ENCODE measurements around the gene LIPK. TPM values are rescaled to one million over a fixed set of nuclear protein-coding genes. Genes with fewer than 3 reads are reported as not detected.

The LIPK gene
- polyA plus RNA-seq, 1 of the 3 experiments (the other 2 are of a cell fraction) = not detected

GRCh38 chr10:88707429-88708155 lies 1.5 kb downstream of the LIPK start:
- Histone ChIP-seq H2AFZ (ENCODE audit: low read depth) (no peak overlapping the region), H3K79me2 (ENCODE audit: insufficient read depth) (no peaks in the 10 kb centered on the region), H3K9me2 (no peaks in the 10 kb centered on the region), H3K4me3 (ENCODE audit: low read depth in 2 of 2, low read length in 1 of 2) (no peak overlapping the region), H3K4me2 (peak overlapping the region; percentile 29; the same call in 1 of the 2 replicates), H3K27ac (ENCODE audit: low read depth in 2 of 2, low read length in 1 of 2) (peak overlapping the region in 1 of 2 experiments; percentile 57; a peak in 2 of 4 replicates), H3K9ac (no peak overlapping the region; the same call in 1 of the 2 replicates), H3F3A (replicated peaks; ENCODE audit: insufficient read depth) (peaks cover 13% of the 10 kb centered on the region), H4K20me1 (ENCODE audit: insufficient read depth) (no peaks in the 10 kb centered on the region), H3K27me3 (ENCODE audit: insufficient read depth) (no peaks in the 10 kb centered on the region), H3K9me3 (no peaks in the 10 kb centered on the region), H3K36me3 (replicated peaks in 1 of 2; ENCODE audit: control insufficient read depth in 1 of 2, insufficient read depth in 2 of 2, low read length in 1 of 2) (no peaks in the 10 kb centered on the region), H3K4me1 (ENCODE audit: control insufficient read depth in 1 of 2, insufficient read depth in 2 of 2, low read depth in 1 of 2, low read length in 1 of 2) (peaks cover 4 to 12% of the 10 kb centered on the region in 2 experiments; a peak in 2 of 4 replicates)
- ChIA-PET CTCF (interaction anchor here (0.5 kb wide), 1 partner anchor 25 kb away, joined by 3 read pairs; no protein-coding TSS in a partner anchor), POLR2A (no interaction called here)
- WGBS (ENCODE audit: low lambda C conversion rate) = 35% methylated on average over 2 of the region's 2 CpGs
- DNase-seq = no peak
- no peak for TF ChIP-seq GATA2 (CRISPR knock-in tag; IDR thresholded peaks at IDR 0.05)
- peak; percentile 76 for TF ChIP-seq FOSL2 (IDR thresholded peaks at IDR 0.05; ENCODE audit: borderline replicate concordance, low read depth)
- TF ChIP-seq FOXM1 (IDR thresholded peaks at IDR 0.05; ENCODE audit: low read depth) = 0 out of 2 replicates have a peak, but pooled peaks have one; percentile 18
- TF ChIP-seq TCF12 (IDR thresholded peaks at IDR 0.05) = peak; percentile 71
- TF ChIP-seq ELF1 (IDR thresholded peaks at IDR 0.05) = peak; percentile 33; the same call in 1 of the 2 replicates
- no peak for TF ChIP-seq REST (IDR thresholded peaks at IDR 0.05; ENCODE audit: low read depth, low read length)
- TF ChIP-seq, protein P1, sequence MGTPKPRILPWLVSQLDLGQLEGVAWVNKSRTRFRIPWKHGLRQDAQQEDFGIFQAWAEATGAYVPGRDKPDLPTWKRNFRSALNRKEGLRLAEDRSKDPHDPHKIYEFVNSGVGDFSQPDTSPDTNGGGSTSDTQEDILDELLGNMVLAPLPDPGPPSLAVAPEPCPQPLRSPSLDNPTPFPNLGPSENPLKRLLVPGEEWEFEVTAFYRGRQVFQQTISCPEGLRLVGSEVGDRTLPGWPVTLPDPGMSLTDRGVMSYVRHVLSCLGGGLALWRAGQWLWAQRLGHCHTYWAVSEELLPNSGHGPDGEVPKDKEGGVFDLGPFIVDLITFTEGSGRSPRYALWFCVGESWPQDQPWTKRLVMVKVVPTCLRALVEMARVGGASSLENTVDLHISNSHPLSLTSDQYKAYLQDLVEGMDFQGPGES (IDR thresholded peaks at IDR 0.05; ENCODE audit: low read depth, low read length) = no peak
- TF ChIP-seq, protein P2, sequence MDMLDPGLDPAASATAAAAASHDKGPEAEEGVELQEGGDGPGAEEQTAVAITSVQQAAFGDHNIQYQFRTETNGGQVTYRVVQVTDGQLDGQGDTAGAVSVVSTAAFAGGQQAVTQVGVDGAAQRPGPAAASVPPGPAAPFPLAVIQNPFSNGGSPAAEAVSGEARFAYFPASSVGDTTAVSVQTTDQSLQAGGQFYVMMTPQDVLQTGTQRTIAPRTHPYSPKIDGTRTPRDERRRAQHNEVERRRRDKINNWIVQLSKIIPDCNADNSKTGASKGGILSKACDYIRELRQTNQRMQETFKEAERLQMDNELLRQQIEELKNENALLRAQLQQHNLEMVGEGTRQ (IDR thresholded peaks at IDR 0.05; ENCODE audit: borderline replicate concordance, low read depth, low read length) = no peak
- peak; percentile 53; the same call in 1 of the 2 replicates for TF ChIP-seq RXRA (IDR thresholded peaks at IDR 0.05; ENCODE audit: borderline replicate concordance, low read depth)
- peak in 1 of 2 experiments; percentile 65; a peak in 2 of 4 replicates for TF ChIP-seq EP300 (IDR thresholded peaks at IDR 0.05; ENCODE audit: borderline replicate concordance in 1 of 2, low read depth in 1 of 2, low read length in 1 of 2)
- peak; percentile 76 for TF ChIP-seq PBX3 (IDR thresholded peaks at IDR 0.05)
- TF ChIP-seq MXI1 (IDR thresholded peaks at IDR 0.05; ENCODE audit: low read depth, low read length) = no peak
- TF ChIP-seq USF1 (IDR thresholded peaks at IDR 0.05; ENCODE audit: borderline replicate concordance, low read depth) = no peak
- peak; percentile 58 for TF ChIP-seq MEF2A (IDR thresholded peaks at IDR 0.05; ENCODE audit: borderline replicate concordance, low read depth)
- TF ChIP-seq RCOR1 (IDR thresholded peaks at IDR 0.05; ENCODE audit: low read length) = no peak
- no peak for TF ChIP-seq NRF1 (IDR thresholded peaks at IDR 0.05; ENCODE audit: low read depth, low read length)
- TF ChIP-seq YY1 (IDR thresholded peaks at IDR 0.05; ENCODE audit: low read depth) = no peak
- no peak for TF ChIP-seq EZH2phosphoT487 (IDR thresholded peaks at IDR 0.05; ENCODE audit: borderline replicate concordance, low read depth)
- TF ChIP-seq CHD2 (IDR thresholded peaks at IDR 0.05; ENCODE audit: low read length, partially characterized antibody) = no peak
- TF ChIP-seq MAX (IDR thresholded peaks at IDR 0.05; ENCODE audit: low read depth) = 0 out of 2 replicates have a peak, but pooled peaks have one; percentile 16
- TF ChIP-seq RAD21 (IDR thresholded peaks at IDR 0.05; ENCODE audit: low read length) = no peak
- TF ChIP-seq RFX5 (IDR thresholded peaks at IDR 0.05; ENCODE audit: low read length) = no peak
- TF ChIP-seq SIN3A (IDR thresholded peaks at IDR 0.05; ENCODE audit: borderline replicate concordance, low read depth, low read length) = no peak
- no peak for TF ChIP-seq TAF1 (IDR thresholded peaks at IDR 0.05; ENCODE audit: borderline replicate concordance, low read depth, low read length)
- TF ChIP-seq TEAD4 (IDR thresholded peaks at IDR 0.05; ENCODE audit: borderline replicate concordance, insufficient read depth) = peak; percentile 32; the same call in 1 of the 2 replicates
- peak; percentile 81 for TF ChIP-seq JUND (IDR thresholded peaks at IDR 0.05)
